ENCODE data around the gene CAMTA1. TPM values are rescaled to one million over a fixed set of nuclear protein-coding genes. Genes with fewer than 3 reads are reported as not detected.

CAMTA1 gene
- total RNA-seq, 1 donor from 2014 or later: 268 TPM

DNA sequence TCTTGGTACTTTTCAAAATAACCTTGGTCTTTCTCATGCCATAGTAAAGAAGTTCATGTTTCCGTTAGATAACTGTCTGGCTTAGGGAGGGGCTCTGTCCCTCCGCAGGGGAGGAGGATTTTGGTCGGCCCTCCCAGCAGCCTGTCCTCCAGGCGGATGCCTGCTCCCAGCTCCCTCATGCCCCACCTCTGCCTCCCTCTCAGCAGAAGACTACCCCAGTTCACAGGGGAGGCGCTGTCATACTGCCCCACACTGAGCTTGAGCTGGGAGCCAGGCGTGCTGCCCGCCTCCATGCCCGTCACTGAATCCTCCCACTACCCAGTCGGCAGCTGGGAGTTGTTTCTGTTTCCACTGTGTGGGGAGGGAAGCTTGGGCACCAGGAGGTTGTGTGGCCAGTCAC lies 127.3 kb downstream of the CAMTA1 start:
- TF ChIP-seq EZH2phosphoT487 (IDR thresholded peaks at IDR 0.05) (no peak), EZH2 (IDR thresholded peaks at IDR 0.05) (no peak)
- TF ChIP-seq, protein P1, sequence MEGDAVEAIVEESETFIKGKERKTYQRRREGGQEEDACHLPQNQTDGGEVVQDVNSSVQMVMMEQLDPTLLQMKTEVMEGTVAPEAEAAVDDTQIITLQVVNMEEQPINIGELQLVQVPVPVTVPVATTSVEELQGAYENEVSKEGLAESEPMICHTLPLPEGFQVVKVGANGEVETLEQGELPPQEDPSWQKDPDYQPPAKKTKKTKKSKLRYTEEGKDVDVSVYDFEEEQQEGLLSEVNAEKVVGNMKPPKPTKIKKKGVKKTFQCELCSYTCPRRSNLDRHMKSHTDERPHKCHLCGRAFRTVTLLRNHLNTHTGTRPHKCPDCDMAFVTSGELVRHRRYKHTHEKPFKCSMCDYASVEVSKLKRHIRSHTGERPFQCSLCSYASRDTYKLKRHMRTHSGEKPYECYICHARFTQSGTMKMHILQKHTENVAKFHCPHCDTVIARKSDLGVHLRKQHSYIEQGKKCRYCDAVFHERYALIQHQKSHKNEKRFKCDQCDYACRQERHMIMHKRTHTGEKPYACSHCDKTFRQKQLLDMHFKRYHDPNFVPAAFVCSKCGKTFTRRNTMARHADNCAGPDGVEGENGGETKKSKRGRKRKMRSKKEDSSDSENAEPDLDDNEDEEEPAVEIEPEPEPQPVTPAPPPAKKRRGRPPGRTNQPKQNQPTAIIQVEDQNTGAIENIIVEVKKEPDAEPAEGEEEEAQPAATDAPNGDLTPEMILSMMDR (IDR thresholded peaks at IDR 0.05): no peak
- H3K27me3 Mint-ChIP-seq (ENCODE audit: insufficient read depth, low read depth): peaks cover 7% of the 10 kb centered on the region
- DNase-seq (ENCODE audit: low spot score): no peak
- peaks cover 63% of the 10 kb centered on the region for H3K4me1 Mint-ChIP-seq
- H3K4me2 ChIP-seq: no peak overlapping the region
- H2AFZ ChIP-seq (replicated peaks): no peak overlapping the region
- no peaks in the 10 kb centered on the region for H3K36me3 Mint-ChIP-seq
- peaks cover 2% of the 10 kb centered on the region for H3K9me3 Mint-ChIP-seq
- no peaks in the 10 kb centered on the region for H3K36me3 ChIP-seq
- H3K79me2 ChIP-seq (ENCODE audit: low read depth): no peaks in the 10 kb centered on the region
- H3K27ac ChIP-seq: no peak overlapping the region
- peak overlapping the region; percentile 95 for H3K27ac Mint-ChIP-seq
- H3K4me1 ChIP-seq: peaks cover 6% of the 10 kb centered on the region
- H3K4me3 Mint-ChIP-seq: no peak overlapping the region
- peaks cover 5% of the 10 kb centered on the region for H3F3A ChIP-seq (ENCODE audit: low read depth)
- no peak overlapping the region for H3K4me3 ChIP-seq
- H4K20me1 ChIP-seq (ENCODE audit: low read depth): peaks cover 12% of the 10 kb centered on the region
- no peaks in the 10 kb centered on the region for H3K9me3 ChIP-seq (ENCODE audit: low read depth)
- no peaks in the 10 kb centered on the region for H3K27me3 ChIP-seq
- no peak overlapping the region for H3K9ac ChIP-seq

DNA sequence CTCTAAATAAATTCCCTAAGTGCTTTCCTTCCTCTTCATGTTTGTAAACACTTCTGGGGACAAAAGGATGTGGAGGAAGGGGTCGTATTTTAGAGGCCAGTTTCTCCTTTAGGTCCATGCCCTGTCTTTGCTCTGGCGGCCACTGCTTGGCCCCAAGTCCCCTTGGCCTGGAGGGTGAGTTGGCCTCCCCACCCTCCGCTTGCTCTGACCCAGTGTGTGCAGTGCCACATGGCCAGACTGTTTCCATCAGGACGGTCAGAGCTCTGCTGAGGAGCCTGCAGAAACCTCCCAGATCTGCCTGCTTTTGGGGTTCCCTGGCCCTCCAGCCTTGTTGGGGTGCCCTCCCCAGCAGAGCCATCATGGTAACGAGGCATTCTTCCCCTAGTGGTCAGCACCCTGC lies 127.8 kb downstream of the CAMTA1 start:
- Mint-ChIP-seq H3K27me3 (ENCODE audit: insufficient read depth, low read depth) (peaks cover 7% of the 10 kb centered on the region), H3K9me3 (peaks cover 2% of the 10 kb centered on the region), H3K4me3 (peak overlapping the region; percentile 33), H3K4me1 (peaks cover 58% of the 10 kb centered on the region), H3K27ac (no peak overlapping the region), H3K36me3 (no peaks in the 10 kb centered on the region)
- no peak overlapping the region for H3K27ac ChIP-seq
- no peak overlapping the region for H3K4me2 ChIP-seq
- H3K79me2 ChIP-seq (ENCODE audit: low read depth): no peaks in the 10 kb centered on the region
- H3K36me3 ChIP-seq: no peaks in the 10 kb centered on the region
- no peaks in the 10 kb centered on the region for H3K9me3 ChIP-seq (ENCODE audit: low read depth)
- H3K9ac ChIP-seq: no peak overlapping the region
- no peak overlapping the region for H3K4me3 ChIP-seq
- no peaks in the 10 kb centered on the region for H3K27me3 ChIP-seq
- no peak overlapping the region for H2AFZ ChIP-seq (replicated peaks)
- peaks cover 5% of the 10 kb centered on the region for H3F3A ChIP-seq (ENCODE audit: low read depth)
- DNase-seq (ENCODE audit: low spot score): no peak
- peaks cover 6% of the 10 kb centered on the region for H3K4me1 ChIP-seq
- TF ChIP-seq EZH2 (IDR thresholded peaks at IDR 0.05) (no peak), EZH2phosphoT487 (IDR thresholded peaks at IDR 0.05) (no peak)
- TF ChIP-seq, protein P1 (IDR thresholded peaks at IDR 0.05): no peak
- peaks cover 12% of the 10 kb centered on the region for H4K20me1 ChIP-seq (ENCODE audit: low read depth)

DNA sequence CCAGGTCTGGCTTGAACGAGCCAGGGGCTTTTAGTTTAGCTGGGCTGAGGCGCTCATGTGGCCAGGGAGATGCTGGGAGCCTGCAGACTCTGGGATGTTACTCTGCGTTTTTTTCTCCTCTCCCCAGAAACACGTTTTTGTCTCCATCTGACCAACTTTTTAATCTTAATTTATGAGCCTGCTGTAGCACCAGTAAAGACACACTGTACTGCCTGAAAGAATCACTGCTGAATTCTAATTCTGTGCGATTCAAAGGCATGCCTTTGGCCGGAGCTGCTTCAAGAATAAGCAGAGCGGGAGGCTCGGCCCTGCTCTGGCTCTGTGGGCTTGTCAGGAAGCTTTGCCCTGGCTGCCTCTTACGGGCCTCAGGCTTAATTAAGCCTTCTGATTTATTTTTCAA lies 129.5 kb downstream of the CAMTA1 start:
- Histone ChIP-seq H3K9me3 (ENCODE audit: low read depth) (no peaks in the 10 kb centered on the region), H3K27me3 (no peaks in the 10 kb centered on the region), H2AFZ (replicated peaks) (no peak overlapping the region), H4K20me1 (ENCODE audit: low read depth) (peaks cover 12% of the 10 kb centered on the region), H3F3A (ENCODE audit: low read depth) (peaks cover 5% of the 10 kb centered on the region), H3K4me3 (no peak overlapping the region), H3K9ac (no peak overlapping the region), H3K79me2 (ENCODE audit: low read depth) (no peaks in the 10 kb centered on the region), H3K36me3 (no peaks in the 10 kb centered on the region), H3K4me1 (peaks cover 6% of the 10 kb centered on the region), H3K27ac (no peak overlapping the region), H3K4me2 (no peak overlapping the region)
- peaks cover 9% of the 10 kb centered on the region for H3K27me3 Mint-ChIP-seq (ENCODE audit: insufficient read depth, low read depth)
- TF ChIP-seq, protein P1 (IDR thresholded peaks at IDR 0.05): no peak
- TF ChIP-seq EZH2phosphoT487 (IDR thresholded peaks at IDR 0.05): no peak
- no peak overlapping the region for H3K27ac Mint-ChIP-seq
- peaks cover 4% of the 10 kb centered on the region for H3K9me3 Mint-ChIP-seq
- no peak for DNase-seq (ENCODE audit: low spot score)
- H3K36me3 Mint-ChIP-seq: peaks cover 2% of the 10 kb centered on the region
- H3K4me3 Mint-ChIP-seq: no peak overlapping the region
- peaks cover 52% of the 10 kb centered on the region for H3K4me1 Mint-ChIP-seq

Data from neural progenitor cell (in vitro differentiated cells).